ENCODE results near the gene CRYAA.
"Not testable (repeated sequence)": the region's sequence is repeated elsewhere in the genome, so short reads cannot be mapped to it uniquely, and the experiment has no call there.

- TF ChIP-seq ATF3 (IDR thresholded peaks at IDR 0.05); CTCF (IDR thresholded peaks at IDR 0.05 in 2 of 3, conservative IDR thresholded peaks at IDR 0.05 in 1 of 3; ENCODE audit: borderline replicate concordance in 1 of 3, insufficient read depth in 1 of 3, low read depth in 2 of 3, low read length in 2 of 3); EZH2 (IDR thresholded peaks at IDR 0.05); EGR1 (IDR thresholded peaks at IDR 0.05; ENCODE audit: low read depth); SRF (IDR thresholded peaks at IDR 0.05; ENCODE audit: low read depth); JUND (IDR thresholded peaks at IDR 0.05); ELF1 (IDR thresholded peaks at IDR 0.05; ENCODE audit: borderline replicate concordance, low read depth); POLR2AphosphoS5 (IDR thresholded peaks at IDR 0.05; ENCODE audit: low read depth, low read length); RAD21 (IDR thresholded peaks at IDR 0.05; ENCODE audit: low read depth); EZH2phosphoT487 (IDR thresholded peaks at IDR 0.05; ENCODE audit: borderline replicate concordance); YY1 (IDR thresholded peaks at IDR 0.05; ENCODE audit: extremely low read depth, insufficient replicate concordance, low read depth, low read length); POLR2A (IDR thresholded peaks at IDR 0.05; ENCODE audit: borderline replicate concordance, extremely low read depth, insufficient read depth, insufficient read length): not testable (repeated sequence)
- TF ChIP-seq, protein P1, sequence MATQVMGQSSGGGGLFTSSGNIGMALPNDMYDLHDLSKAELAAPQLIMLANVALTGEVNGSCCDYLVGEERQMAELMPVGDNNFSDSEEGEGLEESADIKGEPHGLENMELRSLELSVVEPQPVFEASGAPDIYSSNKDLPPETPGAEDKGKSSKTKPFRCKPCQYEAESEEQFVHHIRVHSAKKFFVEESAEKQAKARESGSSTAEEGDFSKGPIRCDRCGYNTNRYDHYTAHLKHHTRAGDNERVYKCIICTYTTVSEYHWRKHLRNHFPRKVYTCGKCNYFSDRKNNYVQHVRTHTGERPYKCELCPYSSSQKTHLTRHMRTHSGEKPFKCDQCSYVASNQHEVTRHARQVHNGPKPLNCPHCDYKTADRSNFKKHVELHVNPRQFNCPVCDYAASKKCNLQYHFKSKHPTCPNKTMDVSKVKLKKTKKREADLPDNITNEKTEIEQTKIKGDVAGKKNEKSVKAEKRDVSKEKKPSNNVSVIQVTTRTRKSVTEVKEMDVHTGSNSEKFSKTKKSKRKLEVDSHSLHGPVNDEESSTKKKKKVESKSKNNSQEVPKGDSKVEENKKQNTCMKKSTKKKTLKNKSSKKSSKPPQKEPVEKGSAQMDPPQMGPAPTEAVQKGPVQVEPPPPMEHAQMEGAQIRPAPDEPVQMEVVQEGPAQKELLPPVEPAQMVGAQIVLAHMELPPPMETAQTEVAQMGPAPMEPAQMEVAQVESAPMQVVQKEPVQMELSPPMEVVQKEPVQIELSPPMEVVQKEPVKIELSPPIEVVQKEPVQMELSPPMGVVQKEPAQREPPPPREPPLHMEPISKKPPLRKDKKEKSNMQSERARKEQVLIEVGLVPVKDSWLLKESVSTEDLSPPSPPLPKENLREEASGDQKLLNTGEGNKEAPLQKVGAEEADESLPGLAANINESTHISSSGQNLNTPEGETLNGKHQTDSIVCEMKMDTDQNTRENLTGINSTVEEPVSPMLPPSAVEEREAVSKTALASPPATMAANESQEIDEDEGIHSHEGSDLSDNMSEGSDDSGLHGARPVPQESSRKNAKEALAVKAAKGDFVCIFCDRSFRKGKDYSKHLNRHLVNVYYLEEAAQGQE (IDR thresholded peaks at IDR 0.05; ENCODE audit: low read depth): not testable (repeated sequence)
- TF ChIP-seq, protein P2, sequence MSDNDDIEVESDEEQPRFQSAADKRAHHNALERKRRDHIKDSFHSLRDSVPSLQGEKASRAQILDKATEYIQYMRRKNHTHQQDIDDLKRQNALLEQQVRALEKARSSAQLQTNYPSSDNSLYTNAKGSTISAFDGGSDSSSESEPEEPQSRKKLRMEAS (IDR thresholded peaks at IDR 0.05): not testable (repeated sequence)
These were observed 18.5 kb downstream of the CRYAA start for GRCh38 chr21:43187268-43187667.
